ENCODE results near the gene TAF5L. TPM values are rescaled to one million over a fixed set of nuclear protein-coding genes. Genes with fewer than 3 reads are reported as not detected.

Gene TAF5L
- total RNA-seq, 1 donor from 2014 or later = 8.5 TPM

- Histone ChIP-seq H3K4me2 (no peak overlapping the region), H3K9ac (no peak overlapping the region), H3K4me3 (no peak overlapping the region), H3K4me1 (peaks cover 15% of the 10 kb centered on the region), H2AFZ (replicated peaks) (no peak overlapping the region), H3K9me3 (ENCODE audit: low read depth) (no peaks in the 10 kb centered on the region), H3F3A (ENCODE audit: low read depth) (peaks cover 9% of the 10 kb centered on the region), H4K20me1 (ENCODE audit: low read depth) (peaks cover 16% of the 10 kb centered on the region), H3K27me3 (peaks cover 8% of the 10 kb centered on the region), H3K36me3 (no peaks in the 10 kb centered on the region), H3K79me2 (ENCODE audit: low read depth) (peaks cover 54% of the 10 kb centered on the region), H3K27ac (no peak overlapping the region)
- TF ChIP-seq EZH2 (IDR thresholded peaks at IDR 0.05) = no peak
- TF ChIP-seq EZH2phosphoT487 (IDR thresholded peaks at IDR 0.05) = no peak
- TF ChIP-seq CTCF (IDR thresholded peaks at IDR 0.05) = no peak
- H3K4me3 Mint-ChIP-seq = no peak overlapping the region
- peaks cover 7% of the 10 kb centered on the region for H3K27me3 Mint-ChIP-seq (ENCODE audit: insufficient read depth, low read depth)
- H3K4me1 Mint-ChIP-seq = peaks cover 25% of the 10 kb centered on the region
- peaks cover 3% of the 10 kb centered on the region for H3K36me3 Mint-ChIP-seq
- H3K27ac Mint-ChIP-seq = no peak overlapping the region
- DNase-seq (ENCODE audit: low spot score) = no peak
- no peaks in the 10 kb centered on the region for H3K9me3 Mint-ChIP-seq
Measured at GRCh38 chr1:229554886-229555621, 70.9 kb downstream of the TAF5L start.

- Mint-ChIP-seq H3K9me3 (no peaks in the 10 kb centered on the region), H3K36me3 (peaks cover 8% of the 10 kb centered on the region), H3K27ac (no peak overlapping the region), H3K27me3 (ENCODE audit: insufficient read depth, low read depth) (peaks cover 3% of the 10 kb centered on the region), H3K4me1 (peaks cover 20% of the 10 kb centered on the region), H3K4me3 (no peak overlapping the region)
- TF ChIP-seq CTCF (IDR thresholded peaks at IDR 0.05) (no peak), EZH2phosphoT487 (IDR thresholded peaks at IDR 0.05) (no peak), EZH2 (IDR thresholded peaks at IDR 0.05) (no peak)
- H3K79me2 ChIP-seq (ENCODE audit: low read depth) = peaks cover 60% of the 10 kb centered on the region
- no peaks in the 10 kb centered on the region for H3K36me3 ChIP-seq
- H3K27me3 ChIP-seq = no peaks in the 10 kb centered on the region
- peaks cover 5% of the 10 kb centered on the region for H3F3A ChIP-seq (ENCODE audit: low read depth)
- H3K4me1 ChIP-seq = peaks cover 15% of the 10 kb centered on the region
- H4K20me1 ChIP-seq (ENCODE audit: low read depth) = peaks cover 16% of the 10 kb centered on the region
- H3K9me3 ChIP-seq (ENCODE audit: low read depth) = no peaks in the 10 kb centered on the region
- no peak overlapping the region for H3K27ac ChIP-seq
- no peak overlapping the region for H3K4me3 ChIP-seq
- H2AFZ ChIP-seq (replicated peaks) = no peak overlapping the region
- no peak overlapping the region for H3K9ac ChIP-seq
- H3K4me2 ChIP-seq = no peak overlapping the region
- DNase-seq (ENCODE audit: low spot score) = no peak
Measured at GRCh38 chr1:229553621-229554130, 72.2 kb downstream of the TAF5L start.

GRCh38 chr1:229552732-229553131 lies 73.2 kb downstream of the TAF5L start:
- no peaks in the 10 kb centered on the region for H3K9me3 ChIP-seq (ENCODE audit: low read depth)
- peaks cover 60% of the 10 kb centered on the region for H3K79me2 ChIP-seq (ENCODE audit: low read depth)
- H3K36me3 Mint-ChIP-seq = peaks cover 8% of the 10 kb centered on the region
- no peak overlapping the region for H3K4me3 ChIP-seq
- H2AFZ ChIP-seq (replicated peaks) = no peak overlapping the region
- no peak overlapping the region for H3K27ac ChIP-seq
- no peak for TF ChIP-seq EZH2 (IDR thresholded peaks at IDR 0.05)
- TF ChIP-seq EZH2phosphoT487 (IDR thresholded peaks at IDR 0.05) = no peak
- TF ChIP-seq CTCF (IDR thresholded peaks at IDR 0.05) = no peak
- H4K20me1 ChIP-seq (ENCODE audit: low read depth) = peaks cover 16% of the 10 kb centered on the region
- peaks cover 20% of the 10 kb centered on the region for H3K4me1 Mint-ChIP-seq
- no peaks in the 10 kb centered on the region for H3K9me3 Mint-ChIP-seq
- DNase-seq (ENCODE audit: low spot score) = no peak
- H3K27me3 ChIP-seq = no peaks in the 10 kb centered on the region
- H3K9ac ChIP-seq = no peak overlapping the region
- H3K27ac Mint-ChIP-seq = no peak overlapping the region
- no peak overlapping the region for H3K4me3 Mint-ChIP-seq
- peaks cover 15% of the 10 kb centered on the region for H3K4me1 ChIP-seq
- no peak overlapping the region for H3K4me2 ChIP-seq
- no peaks in the 10 kb centered on the region for H3K36me3 ChIP-seq
- peaks cover 5% of the 10 kb centered on the region for H3F3A ChIP-seq (ENCODE audit: low read depth)
- peaks cover 3% of the 10 kb centered on the region for H3K27me3 Mint-ChIP-seq (ENCODE audit: insufficient read depth, low read depth)
